Kidney capillary endothelial cell (primary cell): ENCODE results near the gene ANP32E.
"Not testable (repeated sequence)": the region's sequence is repeated elsewhere in the genome, so short reads cannot be mapped to it uniquely, and the experiment has no call there.

Experiments used
- DNase-seq: peaks from one replicate; pipeline ENCODE4 v3.0.0-alpha.2; 2018; ENCODE audit warnings: low spot score

Gene ANP32E

GRCh38 chr1:150212070-150212469 lies 23.8 kb downstream of the ANP32E start:
- DNase-seq, result no peak

- DNase-seq, result no peak
Observed at GRCh38 chr1:150210706-150211105, 25.2 kb downstream of the ANP32E start.

GRCh38 chr1:150210091-150210490 lies 25.8 kb downstream of the ANP32E start:
- DNase-seq, result no peak

GRCh38 chr1:150208460-150208859 lies 27.5 kb downstream of the ANP32E start:
- DNase-seq, result not testable (repeated sequence)

- no peak for DNase-seq
Observed at GRCh38 chr1:150207281-150207971, 28.5 kb downstream of the ANP32E start.

- no peak for DNase-seq
Observed at GRCh38 chr1:150196417-150196816, 39.5 kb downstream of the ANP32E start.

GRCh38 chr1:150194381-150195031 lies 41.4 kb downstream of the ANP32E start:
- DNase-seq, result no peak

- no peak for DNase-seq
Observed at GRCh38 chr1:150192012-150192411, 43.9 kb downstream of the ANP32E start.

- DNase-seq, result no peak
Observed at GRCh38 chr1:150187560-150187931, 48.4 kb downstream of the ANP32E start.

- DNase-seq, result peak; percentile 48
Observed at GRCh38 chr1:150186789-150187559, 48.9 kb downstream of the ANP32E start.

GRCh38 chr1:150186438-150186788 lies 49.5 kb downstream of the ANP32E start:
- DNase-seq, result not testable (repeated sequence)

GRCh38 chr1:150185481-150185880 lies 50.4 kb downstream of the ANP32E start:
- no peak for DNase-seq

- no peak for DNase-seq
Observed at GRCh38 chr1:150183061-150183460, 52.9 kb downstream of the ANP32E start.

- no peak for DNase-seq
Observed at GRCh38 chr1:150182247-150182646, 53.7 kb downstream of the ANP32E start.

GRCh38 chr1:150180474-150180873 lies 55.4 kb downstream of the ANP32E start:
- DNase-seq, result no peak

GRCh38 chr1:150179867-150180266 lies 56.0 kb downstream of the ANP32E start:
- no peak for DNase-seq

GRCh38 chr1:150178548-150178947 lies 57.4 kb downstream of the ANP32E start:
- DNase-seq, result no peak

- no peak for DNase-seq
Observed at GRCh38 chr1:150176593-150176992, 59.3 kb downstream of the ANP32E start.

- no peak for DNase-seq
Observed at GRCh38 chr1:150173141-150173585, 62.7 kb downstream of the ANP32E start.

- DNase-seq, result no peak
Observed at GRCh38 chr1:150171801-150172200, 64.1 kb downstream of the ANP32E start.

- no peak for DNase-seq
Observed at GRCh38 chr1:150168960-150169601, 66.8 kb downstream of the ANP32E start.
